HG02678 (cell line): ENCODE results near the gene CHD3.
"Not testable (repeated sequence)": the region's sequence is repeated elsewhere in the genome, so short reads cannot be mapped to it uniquely, and the experiment has no call there.

Experiments
- ATAC-seq: cut with Tn5 transposase; IDR thresholded peaks from one replicate; pipeline ENCODE4 v1.9.1; 2021; ENCODE audit warnings: mild to moderate bottlenecking, moderate library complexity; ENCODE audit not compliant: unreplicated experiment

Gene CHD3

DNA sequence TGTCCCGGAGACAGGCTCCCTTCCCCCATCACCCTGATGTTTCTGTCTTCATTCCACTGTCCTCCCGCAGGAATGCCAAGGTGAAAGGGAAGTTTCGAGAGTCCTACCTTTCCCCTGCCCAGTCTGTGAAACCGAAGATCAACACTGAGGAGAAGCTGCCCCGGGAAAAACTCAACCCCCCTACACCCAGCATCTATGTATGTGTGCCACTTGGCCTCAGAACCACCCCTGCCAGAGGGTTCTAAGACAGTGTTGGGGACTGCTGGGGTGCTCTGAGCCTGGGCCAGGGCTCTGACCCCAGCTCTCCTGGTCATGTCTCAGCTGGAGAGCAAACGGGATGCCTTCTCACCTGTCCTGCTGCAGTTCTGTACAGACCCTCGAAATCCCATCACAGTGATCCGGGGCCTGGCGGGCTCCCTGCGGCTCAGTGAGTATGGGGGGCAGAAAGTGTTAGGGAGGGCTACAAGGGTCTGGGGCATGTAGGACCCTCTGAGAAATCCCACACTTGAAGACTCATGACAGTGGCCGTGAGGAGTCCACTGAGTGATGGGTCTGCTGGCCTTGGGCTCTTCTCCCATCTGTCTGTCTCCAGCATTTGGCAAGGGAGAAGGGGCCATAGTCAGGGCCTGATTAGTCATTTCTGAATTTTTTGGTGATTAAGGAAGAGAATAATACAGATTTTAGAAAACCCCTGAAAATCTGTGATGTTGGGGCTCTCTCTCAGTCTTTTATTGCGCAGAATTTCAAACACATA lies 38.7 kb upstream of the CHD3 start:
- ATAC-seq, result no peak

DNA sequence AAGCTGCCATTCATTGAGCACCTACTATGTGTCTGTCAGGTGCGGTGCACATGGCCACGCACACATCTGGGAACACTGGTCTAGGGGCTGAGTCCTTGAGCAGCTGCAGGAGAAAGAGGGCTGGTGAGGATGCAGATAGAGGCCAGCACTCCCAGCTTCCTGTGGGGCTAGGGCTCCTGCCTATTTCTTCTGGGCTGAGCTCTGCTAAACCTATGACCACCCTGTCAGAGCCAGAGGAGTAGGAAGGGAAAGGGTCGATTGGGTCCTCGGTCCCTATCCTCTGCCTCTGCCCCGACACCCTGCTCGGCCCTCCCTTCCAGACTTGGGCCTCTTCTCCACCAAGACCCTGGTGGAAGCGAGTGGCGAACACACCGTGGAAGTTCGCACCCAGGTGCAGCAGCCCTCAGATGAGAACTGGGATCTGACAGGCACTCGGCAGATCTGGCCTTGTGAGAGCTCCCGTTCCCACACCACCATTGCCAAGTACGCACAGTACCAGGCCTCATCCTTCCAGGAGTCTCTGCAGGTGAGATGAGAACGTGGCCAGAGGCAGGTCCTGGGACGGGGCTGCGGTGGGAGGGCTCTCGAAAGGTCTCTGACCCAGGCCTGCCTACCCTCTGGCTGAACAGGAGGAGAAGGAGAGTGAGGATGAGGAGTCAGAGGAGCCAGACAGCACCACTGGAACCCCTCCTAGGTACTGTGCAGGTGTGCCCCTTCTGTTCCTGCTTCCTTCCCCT lies 37.7 kb upstream of the CHD3 start:
- no peak for ATAC-seq

DNA sequence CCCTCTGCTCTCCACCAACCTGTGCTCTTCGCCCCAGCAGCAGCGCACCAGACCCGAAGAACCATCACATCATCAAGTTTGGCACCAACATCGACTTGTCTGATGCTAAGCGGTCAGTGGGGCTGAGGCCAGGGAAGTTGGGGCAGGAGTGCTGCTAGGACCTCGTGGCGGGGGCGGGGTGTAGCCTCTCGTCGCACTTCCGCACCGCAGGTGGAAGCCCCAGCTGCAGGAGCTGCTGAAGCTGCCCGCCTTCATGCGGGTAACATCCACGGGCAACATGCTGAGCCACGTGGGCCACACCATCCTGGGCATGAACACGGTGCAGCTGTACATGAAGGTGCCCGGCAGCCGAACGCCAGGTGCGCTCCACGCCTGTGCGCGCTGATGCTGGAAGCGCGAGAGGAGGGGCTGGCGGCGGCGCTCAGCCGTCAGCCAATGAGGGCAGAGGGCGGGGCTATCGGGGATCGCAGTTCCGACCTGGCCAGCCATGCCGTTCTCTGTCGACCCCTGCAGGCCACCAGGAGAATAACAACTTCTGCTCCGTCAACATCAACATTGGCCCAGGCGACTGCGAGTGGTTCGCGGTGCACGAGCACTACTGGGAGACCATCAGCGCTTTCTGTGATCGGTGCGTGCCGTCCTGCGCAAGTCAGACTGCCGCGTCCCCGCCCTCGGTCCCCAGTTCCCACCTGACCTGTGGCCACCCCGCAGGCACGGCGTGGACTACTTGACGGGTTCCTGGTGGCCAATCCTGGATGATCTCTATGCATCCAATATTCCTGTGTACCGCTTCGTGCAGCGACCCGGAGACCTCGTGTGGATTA lies 36.9 kb upstream of the CHD3 start:
- peak; percentile 87 for ATAC-seq

DNA sequence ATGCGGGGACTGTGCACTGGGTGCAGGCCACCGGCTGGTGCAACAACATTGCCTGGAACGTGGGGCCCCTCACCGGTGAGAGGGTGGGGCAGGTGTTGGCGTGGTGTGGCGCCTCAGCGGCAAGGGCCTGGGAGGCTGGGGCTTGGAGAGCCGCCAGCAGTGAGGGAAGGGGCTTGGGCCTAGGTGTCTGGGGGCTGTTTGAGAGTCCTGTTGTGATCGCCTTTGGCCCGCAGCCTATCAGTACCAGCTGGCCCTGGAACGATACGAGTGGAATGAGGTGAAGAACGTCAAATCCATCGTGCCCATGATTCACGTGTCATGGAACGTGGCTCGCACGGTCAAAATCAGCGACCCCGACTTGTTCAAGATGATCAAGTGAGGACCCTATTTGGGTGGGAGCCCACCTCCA lies 36.3 kb upstream of the CHD3 start:
- ATAC-seq, result no peak

DNA sequence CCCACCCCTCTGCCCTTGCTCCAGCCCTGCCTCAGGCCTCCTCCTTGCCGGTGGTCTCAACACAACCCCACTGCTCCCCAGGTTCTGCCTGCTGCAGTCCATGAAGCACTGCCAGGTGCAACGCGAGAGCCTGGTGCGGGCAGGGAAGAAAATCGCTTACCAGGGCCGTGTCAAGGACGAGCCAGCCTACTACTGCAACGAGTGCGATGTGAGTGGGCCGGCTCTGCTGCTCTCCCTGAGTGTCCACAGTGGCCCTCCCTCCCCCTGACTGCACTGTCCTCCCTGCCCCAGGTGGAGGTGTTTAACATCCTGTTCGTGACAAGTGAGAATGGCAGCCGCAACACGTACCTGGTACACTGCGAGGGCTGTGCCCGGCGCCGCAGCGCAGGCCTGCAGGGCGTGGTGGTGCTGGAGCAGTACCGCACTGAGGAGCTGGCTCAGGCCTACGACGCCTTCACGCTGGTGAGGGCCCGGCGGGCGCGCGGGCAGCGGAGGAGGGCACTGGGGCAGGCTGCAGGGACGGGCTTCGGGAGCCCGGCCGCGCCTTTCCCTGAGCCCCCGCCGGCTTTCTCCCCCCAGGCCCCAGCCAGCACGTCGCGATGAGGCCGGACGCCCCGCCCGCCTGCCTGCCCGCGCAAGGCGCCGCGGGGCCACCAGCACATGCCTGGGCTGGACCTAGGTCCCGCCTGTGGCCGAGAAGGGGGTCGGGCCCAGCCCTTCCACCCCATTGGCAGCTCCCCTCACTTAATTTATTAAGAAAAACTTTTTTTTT lies 35.5 kb upstream of the CHD3 start:
- ATAC-seq, result no peak

DNA sequence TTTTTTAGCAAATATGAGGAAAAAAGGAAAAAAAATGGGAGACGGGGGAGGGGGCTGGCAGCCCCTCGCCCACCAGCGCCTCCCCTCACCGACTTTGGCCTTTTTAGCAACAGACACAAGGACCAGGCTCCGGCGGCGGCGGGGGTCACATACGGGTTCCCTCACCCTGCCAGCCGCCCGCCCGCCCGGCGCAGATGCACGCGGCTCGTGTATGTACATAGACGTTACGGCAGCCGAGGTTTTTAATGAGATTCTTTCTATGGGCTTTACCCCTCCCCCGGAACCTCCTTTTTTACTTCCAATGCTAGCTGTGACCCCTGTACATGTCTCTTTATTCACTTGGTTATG lies 34.9 kb upstream of the CHD3 start:
- no peak for ATAC-seq

DNA sequence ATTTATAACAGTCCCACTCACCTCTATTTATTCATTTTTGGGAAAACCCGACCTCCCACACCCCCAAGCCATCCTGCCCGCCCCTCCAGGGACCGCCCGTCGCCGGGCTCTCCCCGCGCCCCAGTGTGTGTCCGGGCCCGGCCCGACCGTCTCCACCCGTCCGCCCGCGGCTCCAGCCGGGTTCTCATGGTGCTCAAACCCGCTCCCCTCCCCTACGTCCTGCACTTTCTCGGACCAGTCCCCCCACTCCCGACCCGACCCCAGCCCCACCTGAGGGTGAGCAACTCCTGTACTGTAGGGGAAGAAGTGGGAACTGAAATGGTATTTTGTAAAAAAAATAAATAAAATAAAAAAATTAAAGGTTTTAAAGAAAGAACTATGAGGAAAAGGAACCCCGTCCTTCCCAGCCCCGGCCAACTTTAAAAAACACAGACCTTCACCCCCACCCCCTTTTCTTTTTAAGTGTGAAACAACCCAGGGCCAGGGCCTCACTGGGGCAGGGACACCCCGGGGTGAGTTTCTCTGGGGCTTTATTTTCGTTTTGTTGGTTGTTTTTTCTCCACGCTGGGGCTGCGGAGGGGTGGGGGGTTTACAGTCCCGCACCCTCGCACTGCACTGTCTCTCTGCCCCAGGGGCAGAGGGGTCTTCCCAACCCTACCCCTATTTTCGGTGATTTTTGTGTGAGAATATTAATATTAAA lies 34.4 kb upstream of the CHD3 start:
- no peak for ATAC-seq

DNA sequence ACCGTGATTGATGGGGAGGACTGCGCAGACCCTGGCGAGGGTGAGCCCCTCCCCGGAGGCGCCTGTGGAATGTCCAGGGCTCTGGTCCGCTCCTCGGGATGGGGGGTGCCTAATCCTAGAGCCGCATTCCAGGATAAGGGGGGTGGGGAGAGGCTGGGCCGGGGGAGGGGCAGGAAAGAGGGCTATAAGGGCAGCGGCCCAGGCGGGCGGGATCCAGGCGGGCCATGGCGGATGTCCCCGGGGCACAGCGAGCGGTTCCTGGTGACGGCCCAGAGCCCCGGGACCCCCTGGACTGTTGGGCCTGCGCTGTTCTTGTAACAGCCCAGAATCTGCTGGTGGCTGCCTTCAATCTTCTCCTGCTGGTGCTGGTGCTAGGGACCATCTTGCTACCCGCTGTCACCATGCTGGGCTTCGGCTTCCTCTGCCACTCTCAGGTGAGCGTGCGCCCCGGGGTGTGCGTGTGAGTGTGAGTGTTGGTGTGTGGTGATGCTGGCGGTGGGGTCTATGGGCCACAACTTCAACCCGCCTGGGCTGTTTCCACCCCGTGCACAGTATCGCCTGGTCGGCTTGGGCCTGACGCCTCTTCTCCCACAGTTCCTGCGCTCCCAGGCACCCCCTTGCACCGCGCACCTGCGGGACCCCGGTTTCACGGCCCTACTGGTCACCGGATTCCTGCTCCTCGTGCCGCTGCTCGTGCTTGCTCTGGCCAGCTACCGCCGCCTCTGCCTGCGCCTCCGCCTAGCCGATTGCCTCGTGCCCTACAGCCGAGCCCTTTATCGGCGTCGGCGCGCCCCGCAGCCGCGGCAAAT lies 33.5 kb upstream of the CHD3 start, which contains the start of gene TMEM88:
Gene TMEM88, plus strand, starts transcription at position 216 of the 809 bp plus-strand sequence. Its CDS starts 9 bp downstream, at position 225.
- no peak for ATAC-seq

DNA sequence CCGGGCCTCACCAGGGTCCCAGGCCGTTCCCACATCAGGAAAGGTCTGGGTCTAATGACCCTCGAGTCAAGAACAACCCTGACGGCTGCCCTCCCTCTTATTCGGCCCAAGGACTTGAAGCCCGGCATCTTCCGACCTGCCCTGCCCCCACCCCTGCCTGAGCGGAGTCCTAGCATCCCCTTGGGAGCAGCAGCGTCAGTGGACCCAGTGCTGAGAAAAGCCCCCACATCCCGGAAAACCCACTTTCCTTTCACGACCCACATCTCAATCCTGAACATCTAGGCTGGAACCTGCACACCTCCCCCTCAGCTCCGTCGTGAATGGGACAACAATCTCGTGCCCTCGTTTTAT lies 33.0 kb upstream of the CHD3 start:
- ATAC-seq, result no peak

DNA sequence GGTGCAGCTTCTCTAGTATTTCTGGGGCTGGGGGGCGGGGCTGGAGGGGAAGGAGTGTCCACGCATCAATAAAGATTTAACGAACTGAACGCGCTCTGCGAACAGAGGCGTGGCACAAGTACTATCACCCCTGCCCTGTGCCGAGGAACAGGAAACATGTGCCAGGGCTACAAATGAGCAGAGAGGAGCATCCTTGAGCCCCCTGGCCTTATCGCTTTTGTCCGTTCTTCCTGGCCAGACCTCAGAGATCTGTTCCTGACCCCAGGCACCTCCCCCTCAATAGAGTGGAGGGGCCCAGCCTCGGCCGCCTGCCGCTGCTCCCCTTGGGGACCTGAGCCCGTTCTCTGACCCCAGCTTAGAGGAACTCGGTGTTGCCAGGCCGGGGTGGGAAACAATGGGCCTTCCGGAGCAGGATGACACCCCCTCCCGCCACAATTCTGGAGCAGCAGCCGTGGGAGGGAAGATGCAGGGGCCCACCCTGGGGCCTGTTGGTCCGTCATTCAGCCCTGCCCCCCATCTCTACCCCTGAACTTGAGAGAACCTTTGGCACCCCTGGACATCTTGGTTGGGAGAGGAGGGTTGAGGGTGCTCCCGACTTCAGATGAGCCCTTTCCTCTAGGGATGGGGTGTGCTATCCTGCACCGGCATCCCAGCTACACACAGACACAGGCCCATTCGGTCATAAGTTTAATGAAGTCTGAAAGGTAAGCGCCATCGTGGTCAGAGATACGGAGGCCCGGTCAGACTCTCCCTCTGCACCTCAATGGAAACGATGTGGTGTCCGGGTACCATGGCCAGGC lies 32.4 kb upstream of the CHD3 start:
- no peak for ATAC-seq

DNA sequence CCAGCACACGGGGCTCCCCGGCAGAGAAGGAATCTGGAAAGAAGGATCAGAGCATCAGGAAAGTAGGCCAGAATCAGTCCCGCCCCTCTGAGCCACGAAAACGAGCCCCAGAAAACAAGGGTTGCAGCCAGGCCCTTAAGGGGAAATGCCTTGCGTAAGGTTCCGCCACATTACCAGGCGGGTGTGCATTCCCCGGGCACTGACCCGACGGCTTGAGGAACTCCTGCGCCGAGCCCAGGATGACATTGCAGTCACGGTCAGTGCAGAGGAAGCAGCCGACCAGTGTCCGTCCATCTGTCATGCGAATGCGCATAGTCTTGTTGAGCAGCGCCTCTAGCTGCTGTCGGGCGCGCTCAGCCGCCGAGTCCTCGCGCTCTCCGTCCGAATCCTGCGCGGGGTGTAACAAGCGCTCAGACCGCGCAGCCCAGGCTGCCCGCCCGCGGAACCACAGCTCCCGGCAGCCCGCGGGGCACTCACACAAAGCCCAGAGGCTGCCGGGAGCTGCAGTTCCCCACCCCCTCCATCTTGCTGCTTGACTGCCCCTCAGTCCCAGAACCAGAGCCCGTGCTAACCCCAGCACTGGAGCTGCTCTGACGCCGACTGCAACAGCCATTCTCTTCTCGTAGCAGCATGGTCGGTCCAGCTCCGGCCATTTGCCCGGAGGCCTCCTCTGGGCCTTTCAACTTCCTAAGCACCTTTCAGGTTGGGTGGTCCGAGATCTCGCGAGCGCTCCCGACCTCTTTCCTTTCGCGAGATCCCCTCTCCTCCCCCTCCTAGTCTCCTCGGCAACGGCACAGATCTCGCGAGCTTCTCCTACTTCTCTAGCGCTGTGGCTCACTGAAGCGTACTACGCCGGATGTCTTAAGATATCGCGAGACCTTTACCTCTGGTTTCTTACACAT lies 31.5 kb upstream of the CHD3 start, which contains the start of gene NAA38:
Gene NAA38, minus strand, starts transcription at position 749 of the 902 bp plus-strand sequence. Its CDS starts 96 bp downstream, at position 653.
- peak; percentile 75 for ATAC-seq

DNA sequence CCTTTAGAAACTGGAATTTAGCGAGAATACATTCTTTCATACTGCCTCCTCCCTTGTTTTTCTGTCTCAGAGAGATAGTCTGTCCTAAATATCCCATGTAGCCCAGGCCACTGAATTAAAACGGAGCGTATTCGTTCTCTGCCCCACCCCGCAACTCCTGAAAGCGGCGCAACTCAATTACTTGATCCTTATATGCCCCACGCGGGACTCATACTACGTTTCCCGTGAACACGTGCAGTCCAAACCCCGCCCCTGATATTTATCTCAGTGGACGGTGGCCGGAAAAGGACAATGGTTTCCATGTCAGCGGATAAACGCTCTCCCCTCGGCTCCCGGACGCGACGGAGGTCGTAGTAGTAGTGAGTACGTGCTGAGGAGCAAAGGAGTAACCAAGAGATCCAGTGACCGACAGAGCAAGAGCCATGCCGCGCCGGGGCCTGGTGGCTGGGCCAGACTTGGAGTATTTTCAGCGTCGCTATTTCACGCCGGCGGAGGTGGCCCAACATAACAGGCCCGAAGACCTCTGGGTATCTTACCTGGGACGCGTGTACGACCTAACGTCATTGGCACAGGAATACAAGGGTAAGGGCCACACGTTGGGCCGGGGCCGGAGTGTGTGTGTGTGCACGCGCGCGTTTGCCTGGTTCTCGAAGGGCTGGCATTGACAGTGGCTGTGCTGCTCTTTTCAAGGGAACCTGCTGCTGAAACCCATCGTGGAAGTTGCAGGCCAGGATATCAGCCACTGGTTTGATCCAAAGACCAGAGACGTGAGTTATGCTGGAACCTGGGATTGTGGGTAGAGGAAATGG lies 30.7 kb upstream of the CHD3 start, which contains the start of gene CYB5D1:
Gene CYB5D1, plus strand, starts transcription at position 291 of the 809 bp plus-strand sequence. Its CDS starts 132 bp downstream, at position 423.
- peak; percentile 39 for ATAC-seq

DNA sequence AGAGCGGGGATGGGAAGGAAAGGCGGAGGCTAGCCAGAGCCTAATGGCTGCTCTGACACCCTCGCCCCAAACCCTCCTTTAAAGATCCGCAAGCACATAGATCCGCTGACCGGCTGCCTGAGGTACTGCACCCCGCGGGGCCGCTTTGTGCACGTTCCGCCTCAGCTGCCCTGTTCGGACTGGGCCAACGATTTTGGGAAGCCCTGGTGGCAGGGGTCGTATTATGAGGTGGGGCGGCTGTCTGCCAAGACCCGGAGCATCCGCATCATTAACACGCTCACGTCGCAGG lies 30.1 kb upstream of the CHD3 start:
- no peak for ATAC-seq

DNA sequence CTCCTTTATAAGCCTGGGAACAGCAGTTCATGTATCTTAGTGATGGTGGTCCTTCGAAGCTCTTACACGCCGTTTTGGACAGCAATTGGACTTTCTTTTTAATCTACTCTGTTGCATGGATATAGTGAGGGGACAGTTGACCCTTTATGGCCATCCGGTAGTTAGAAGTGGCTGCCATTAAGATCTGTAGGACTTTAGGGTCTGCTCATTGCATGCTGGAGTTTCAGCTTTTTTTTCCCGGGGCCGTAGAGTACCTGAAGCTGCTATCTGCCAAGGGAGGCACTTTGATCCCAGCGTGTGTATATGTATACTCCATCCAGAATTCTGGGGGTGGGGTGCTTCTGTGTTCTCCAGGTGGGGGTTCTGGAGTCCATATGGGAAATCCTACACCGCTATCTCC lies 29.6 kb upstream of the CHD3 start:
- no peak for ATAC-seq

DNA sequence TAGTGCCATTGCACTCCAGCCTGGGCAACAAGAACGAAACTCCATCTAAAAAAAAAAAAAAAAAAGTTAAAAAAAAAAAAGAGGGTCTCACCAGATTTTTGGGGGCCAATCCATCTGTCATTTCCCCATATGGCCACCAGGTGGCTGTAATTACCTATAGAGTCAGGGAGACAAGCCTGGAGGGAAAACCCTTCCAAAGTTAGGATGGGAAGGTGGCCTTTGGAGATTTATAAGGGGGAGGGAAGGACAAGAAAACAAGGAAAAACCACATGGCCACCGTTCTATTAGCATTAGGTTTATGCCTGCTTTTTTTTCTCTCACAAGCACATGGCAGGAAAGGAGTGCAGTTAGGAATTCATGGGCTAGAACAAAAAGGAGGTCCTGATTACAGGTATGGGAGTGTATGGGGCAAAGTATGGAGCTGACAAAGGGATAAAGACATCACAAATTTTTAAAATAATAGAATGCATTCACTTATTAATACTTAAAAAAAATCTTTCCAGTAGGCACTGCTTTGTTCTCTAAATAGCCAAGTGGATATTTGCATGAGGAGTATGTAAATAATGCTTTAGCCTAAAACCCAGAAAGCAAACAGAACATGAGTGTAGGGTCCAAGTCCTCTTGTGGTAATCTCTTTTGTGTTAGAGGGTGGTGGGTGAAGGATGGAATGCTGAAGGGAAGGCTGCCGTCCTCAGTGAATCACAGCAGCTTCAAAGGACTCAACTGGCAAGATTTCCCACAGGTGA lies 25.7 kb upstream of the CHD3 start:
- ATAC-seq, result no peak

DNA sequence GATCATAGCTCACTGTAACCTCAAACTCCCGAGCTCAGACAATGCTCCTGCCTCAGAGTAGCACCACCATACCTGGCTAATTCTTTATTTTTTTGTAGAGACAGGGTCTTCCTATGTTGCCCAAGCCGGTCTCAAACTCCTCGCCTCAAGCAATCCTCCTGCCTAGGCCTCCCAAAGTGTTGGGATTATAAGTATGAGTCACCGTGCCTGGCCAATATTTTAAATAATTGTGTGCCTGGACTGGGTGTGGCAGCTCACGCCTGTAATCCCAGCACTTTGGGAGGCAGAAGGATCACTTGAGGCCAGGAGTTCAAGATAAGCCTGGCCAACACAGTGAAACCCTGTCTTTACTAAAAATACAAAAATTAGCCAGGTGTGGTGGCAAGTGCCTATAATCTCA lies 24.2 kb upstream of the CHD3 start:
- ATAC-seq, result not testable (repeated sequence)
